Lower lobe of right lung (tissue), 2 donors: ENCODE measurements around the gene BID. TPM values are rescaled to one million over a fixed set of nuclear protein-coding genes. Genes with fewer than 3 reads are reported as not detected.
A peak's percentile ranks its signal among the peaks of the same experiment; 100 is the strongest.

Source experiments
- ATAC-seq, 2 donors: fragments of 200-7000 bp; cut with Tn5 transposase; one replicate each; pipeline ENCODE4 v1.9.1; 2020 to 2022; ENCODE audit warnings: mild to moderate bottlenecking in 2 of 2, moderate library complexity in 2 of 2
- DNase-seq: peaks from one replicate; pipeline ENCODE4 v3.0.0-alpha.2; 2020
- H3K27ac ChIP-seq: fragments of 200-600 bp; one replicate; pipeline ENCODE4 v1.8.0; 2022
- H3K27me3 ChIP-seq: fragments of 200-600 bp; one replicate; pipeline ENCODE4 v1.8.0; 2022; ENCODE audit warnings: low read depth
- H3K36me3 ChIP-seq: fragments of 200-600 bp; one replicate; pipeline ENCODE4 v1.8.0; 2022; ENCODE audit warnings: mild to moderate bottlenecking
- H3K4me1 ChIP-seq: fragments of 200-600 bp; one replicate; pipeline ENCODE4 v1.8.0; 2022
- H3K4me3 ChIP-seq: fragments of 200-600 bp; one replicate; pipeline ENCODE4 v1.8.0; 2022; ENCODE audit warnings: mild to moderate bottlenecking
- H3K9me3 ChIP-seq: fragments of 200-600 bp; one replicate; pipeline ENCODE4 v1.8.0; 2022
- CTCF ChIP-seq: fragments of 200-600 bp; IDR thresholded peaks from one replicate; pipeline ENCODE4 v1.8.0; 2022; ENCODE audit warnings: antibody characterized with exemption, mild to moderate bottlenecking
- intact Hi-C: fragments of 100-400 bp; cut with DNase I; formaldehyde crosslinking; loops from one replicate; pipeline ENCODE4 v1.11.0; 2022
- total RNA-seq: library from RNA; stranded (reverse); fragmentation: NEBNext Ultra II Directional; extraction: Animal tissue kit (Norgen Biotek cat#: 25700); gene quantifications from one replicate; pipeline ENCODE4 v1.2.1, GENCODE V29; 2021
- donor health status: DM: no; HTN: yes; CAD: no; lungs with severe emphysema.

The BID gene
- total RNA-seq, 1 donor from 2014 or later, result 34.3 TPM

DNA sequence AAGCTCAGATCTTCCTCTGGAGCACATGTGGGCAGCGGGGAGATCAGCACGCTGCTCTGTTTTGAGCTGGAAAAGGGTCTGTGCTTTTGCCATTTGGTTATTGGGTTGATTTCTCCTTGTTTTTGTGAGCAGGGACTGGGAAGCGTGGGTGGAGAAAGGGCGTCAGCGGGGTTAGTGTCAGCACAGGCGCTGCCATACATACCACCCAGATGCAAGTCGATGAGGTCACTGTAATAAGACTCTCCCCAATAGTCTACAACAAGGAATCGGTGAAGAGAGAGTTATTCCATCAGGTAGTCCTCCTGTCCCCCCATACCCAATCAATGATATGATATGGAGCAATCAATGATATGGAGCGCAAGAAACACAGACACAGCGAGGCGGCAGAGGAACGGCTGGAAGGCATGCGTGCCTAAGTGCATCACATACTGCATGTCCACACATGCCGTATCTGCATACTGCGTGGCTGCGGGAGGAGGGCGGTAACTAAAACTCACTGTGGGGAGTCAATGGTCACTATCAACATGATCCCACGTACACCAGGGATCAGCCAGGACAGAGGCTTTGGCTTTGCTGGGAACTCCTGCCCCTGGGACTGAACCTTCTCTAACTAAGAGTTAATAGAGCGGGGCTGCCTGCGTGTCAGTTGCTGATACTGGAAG lies 29.5 kb upstream of the BID start:
- Histone ChIP-seq H3K9me3 (no peaks in the 10 kb centered on the region), H3K4me3 (no peak overlapping the region), H3K27me3 (no peaks in the 10 kb centered on the region), H3K4me1 (peaks cover 12% of the 10 kb centered on the region), H3K36me3 (peaks cover 31% of the 10 kb centered on the region), H3K27ac (no peak overlapping the region)
- DNase-seq (no peak), ATAC-seq (no peak)
- intact Hi-C loops, result no loop called here
- no peak for TF ChIP-seq CTCF

GRCh38 chr22:17802822-17803221 lies 28.6 kb upstream of the BID start:
- intact Hi-C loops, result no loop called here
- Histone ChIP-seq H3K4me3 (no peak overlapping the region), H3K4me1 (peaks cover 5% of the 10 kb centered on the region), H3K27ac (no peak overlapping the region), H3K36me3 (peaks cover 21% of the 10 kb centered on the region), H3K27me3 (no peaks in the 10 kb centered on the region), H3K9me3 (no peaks in the 10 kb centered on the region)
- TF ChIP-seq CTCF, result no peak
- ATAC-seq, result no peak
- no peak for DNase-seq

GRCh38 chr22:17802411-17802810 lies 28.1 kb upstream of the BID start:
- DNase-seq (no peak), ATAC-seq (no peak)
- H3K27me3 ChIP-seq, result no peaks in the 10 kb centered on the region
- intact Hi-C loops, result no loop called here
- peaks cover under 1% of the 10 kb centered on the region for H3K4me1 ChIP-seq
- H3K36me3 ChIP-seq, result peaks cover 17% of the 10 kb centered on the region
- no peak for TF ChIP-seq CTCF
- H3K9me3 ChIP-seq, result no peaks in the 10 kb centered on the region
- H3K27ac ChIP-seq, result no peak overlapping the region
- no peak overlapping the region for H3K4me3 ChIP-seq

- ATAC-seq (peak in 1 of 2 donors; percentile 27), DNase-seq (no peak)
- Histone ChIP-seq H3K36me3 (no peaks in the 10 kb centered on the region), H3K27ac (no peak overlapping the region), H3K4me1 (no peaks in the 10 kb centered on the region), H3K4me3 (no peak overlapping the region), H3K9me3 (no peaks in the 10 kb centered on the region), H3K27me3 (no peaks in the 10 kb centered on the region)
- no peak for TF ChIP-seq CTCF
- intact Hi-C loops, result no loop called here
These were observed 23.7 kb upstream of the BID start for GRCh38 chr22:17797721-17798559.

GRCh38 chr22:17796695-17797094 lies 22.4 kb upstream of the BID start:
- DNase-seq (no peak), ATAC-seq (no peak)
- H3K4me3 ChIP-seq, result no peak overlapping the region
- no peaks in the 10 kb centered on the region for H3K9me3 ChIP-seq
- H3K27ac ChIP-seq, result no peak overlapping the region
- no peaks in the 10 kb centered on the region for H3K36me3 ChIP-seq
- H3K4me1 ChIP-seq, result no peaks in the 10 kb centered on the region
- intact Hi-C loops, result no loop called here
- H3K27me3 ChIP-seq, result no peaks in the 10 kb centered on the region
- TF ChIP-seq CTCF, result no peak
